GM21528 (cell line): ENCODE measurements around the gene ATP6V0B.

Source experiments
- ATAC-seq: cut with Tn5 transposase; IDR thresholded peaks from one replicate; pipeline ENCODE4 v1.9.1; 2021; ENCODE audit warnings: mild to moderate bottlenecking, moderate library complexity; ENCODE audit not compliant: unreplicated experiment, low FRiP score

Gene ATP6V0B

DNA sequence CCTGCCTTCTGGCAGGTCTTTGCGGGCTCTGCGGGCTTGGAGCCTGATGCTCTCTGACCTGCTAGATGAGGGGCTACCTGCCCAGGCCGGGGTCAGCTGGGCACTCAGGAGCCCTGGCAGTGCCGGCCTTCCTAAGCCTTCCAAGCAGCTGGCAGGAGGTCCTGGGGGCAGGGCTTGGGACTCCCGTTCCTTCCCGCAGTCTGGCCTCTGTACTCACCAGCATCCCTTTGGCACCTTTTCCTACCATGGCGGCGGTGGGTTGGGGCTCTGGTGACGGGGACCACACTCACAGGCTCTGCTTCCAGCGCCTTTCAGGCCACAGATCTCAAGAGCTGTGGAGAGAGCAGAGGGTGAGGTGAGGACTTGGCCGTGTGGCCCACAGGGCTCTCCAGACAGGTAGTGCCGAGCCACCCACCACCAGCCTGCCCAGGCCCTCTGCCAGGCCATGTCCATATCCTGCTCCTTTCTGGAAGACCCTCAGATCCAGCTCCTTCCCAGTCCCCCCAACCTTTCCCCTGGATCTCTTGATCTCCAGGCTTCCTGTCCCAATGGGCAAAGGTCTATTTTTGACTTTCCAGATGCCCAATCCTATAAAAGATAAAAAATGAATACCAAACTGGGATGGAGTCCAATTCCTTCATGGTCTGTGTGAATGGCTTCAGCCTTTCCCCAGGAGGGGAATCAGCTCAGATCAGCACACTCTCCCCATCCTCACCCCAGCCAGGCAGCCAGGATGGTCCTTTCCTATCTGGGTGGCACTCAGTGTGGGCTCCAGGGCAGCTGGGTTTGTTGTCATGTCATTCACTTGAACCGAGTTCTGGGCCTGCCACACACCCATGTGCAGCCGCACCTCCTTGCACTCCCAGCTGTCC, 49.5 kb downstream of the ATP6V0B start:
- no peak for ATAC-seq

DNA sequence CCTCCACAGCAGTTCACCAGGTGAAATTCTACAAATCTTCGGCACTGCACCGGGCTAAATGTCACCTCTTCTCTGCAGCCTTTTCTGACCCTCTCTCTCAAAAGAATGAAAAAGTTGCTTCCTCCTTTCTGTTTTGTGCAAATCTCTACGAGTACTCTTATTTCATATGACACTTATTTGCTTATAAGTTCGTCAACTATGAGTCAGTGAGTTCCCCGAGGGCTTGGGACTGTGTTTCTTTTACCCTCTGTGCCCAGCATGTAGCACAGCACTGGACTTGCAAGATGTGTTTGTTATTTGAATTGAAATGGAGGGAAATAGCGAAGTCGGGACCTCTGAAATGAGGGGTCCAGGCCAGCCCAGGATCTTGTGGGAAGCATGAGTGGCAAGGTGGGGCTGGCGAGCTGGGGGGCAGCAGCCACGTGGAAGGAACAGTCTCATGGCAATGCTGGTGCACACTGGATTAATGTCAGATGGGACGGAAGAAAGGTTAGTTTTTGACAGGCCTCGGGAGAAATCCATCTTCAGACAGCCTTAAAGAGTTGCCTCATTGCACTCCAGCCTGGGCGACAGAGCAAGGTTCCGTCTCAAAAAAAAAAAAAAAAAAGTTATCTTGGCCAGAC, 50.3 kb downstream of the ATP6V0B start:
- ATAC-seq = no peak

DNA sequence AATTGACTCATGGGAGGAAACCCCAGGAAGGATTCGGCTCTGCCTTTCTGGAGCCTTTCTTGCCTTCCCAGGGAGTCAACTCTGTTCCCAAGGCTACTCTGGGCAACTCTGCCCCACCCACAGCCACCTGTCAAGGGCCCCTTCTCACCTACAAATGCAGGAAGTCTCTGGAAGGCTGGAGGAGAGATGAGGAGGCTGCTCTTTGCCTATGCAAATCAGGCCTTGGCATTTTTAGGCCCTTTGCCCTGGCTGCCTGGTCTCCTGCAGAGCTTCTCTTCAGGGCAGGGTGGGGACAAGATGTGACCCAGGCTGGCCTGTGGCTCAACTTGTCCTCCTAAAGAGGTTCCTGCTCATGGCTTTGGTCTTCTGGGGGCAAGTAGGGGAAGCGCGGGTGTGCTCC, 51.1 kb downstream of the ATP6V0B start:
- ATAC-seq = no peak

DNA sequence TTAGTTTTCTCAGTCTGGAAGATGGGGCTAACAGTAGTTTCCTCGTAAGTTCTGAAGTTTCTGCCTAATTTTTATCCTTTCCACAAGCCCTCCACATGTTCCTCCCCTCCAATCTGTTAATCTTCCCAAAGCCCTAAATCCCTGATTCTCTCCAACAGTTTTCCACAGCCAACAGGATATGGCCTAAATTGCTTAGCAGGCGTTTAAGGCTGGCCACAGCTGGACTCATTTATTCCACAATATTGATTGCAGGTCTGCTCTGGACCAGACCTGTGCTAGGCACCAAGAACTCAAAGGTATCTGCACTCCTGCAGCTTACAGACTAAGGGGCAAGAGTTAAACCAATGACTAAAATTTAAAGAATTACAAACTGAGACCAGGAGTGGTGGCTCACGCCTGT, 52.6 kb downstream of the ATP6V0B start:
- no peak for ATAC-seq
